GM18498 (cell line): ENCODE data around the gene ERP44.
A peak's percentile ranks its signal among the peaks of the same experiment; 100 is the strongest.
"Not testable (repeated sequence)": the region's sequence is repeated elsewhere in the genome, so short reads cannot be mapped to it uniquely, and the experiment has no call there.

ENCODE experiments used
- ATAC-seq: cut with Tn5 transposase; IDR thresholded peaks from one replicate; pipeline ENCODE4 v1.9.1; 2021; ENCODE audit warnings: mild to moderate bottlenecking, moderate library complexity; ENCODE audit not compliant: unreplicated experiment

The ERP44 gene

DNA sequence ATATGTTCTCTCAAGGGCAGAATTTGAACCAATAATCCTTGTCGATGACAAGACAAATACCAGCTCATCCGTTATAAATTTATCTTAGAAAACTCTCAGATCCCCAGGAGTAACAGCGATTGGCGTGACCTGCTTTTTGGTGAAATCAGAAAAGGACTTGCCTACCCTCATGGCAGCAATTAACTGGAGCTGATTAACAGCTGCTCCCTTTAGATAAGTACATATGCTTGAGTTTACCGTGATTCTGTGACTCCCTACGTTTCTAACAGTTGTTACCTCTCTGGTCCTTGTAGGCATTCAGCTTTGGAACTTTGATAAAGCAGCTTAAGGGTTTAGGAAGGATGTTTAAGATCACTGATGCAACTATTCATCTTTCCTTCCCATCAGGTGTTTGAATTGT lies 2.8 kb upstream of the ERP44 start:
- ATAC-seq, result no peak

DNA sequence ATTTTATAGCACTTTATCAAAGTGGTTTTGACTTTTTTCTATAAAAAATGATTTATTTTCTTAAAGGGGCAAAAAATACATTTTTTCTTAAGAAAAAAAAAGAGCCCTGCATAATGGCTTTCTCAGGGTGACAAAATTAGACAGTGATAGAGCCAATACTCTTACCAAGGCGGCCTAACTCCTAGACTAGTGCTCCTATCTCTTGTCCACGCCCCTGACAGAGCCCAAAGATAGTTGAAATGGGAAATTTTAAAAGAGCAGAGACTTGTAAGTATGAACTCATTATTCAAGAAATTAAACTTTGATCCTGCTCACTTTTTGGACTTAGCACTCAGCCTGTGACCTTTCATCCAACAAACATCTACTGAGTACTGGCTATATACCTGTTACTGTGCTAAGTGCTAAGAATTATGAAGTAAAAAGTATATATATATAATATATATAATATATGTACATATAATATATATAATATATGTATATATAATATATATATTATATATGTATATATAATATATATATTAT lies 1.4 kb upstream of the ERP44 start:
- no peak for ATAC-seq

DNA sequence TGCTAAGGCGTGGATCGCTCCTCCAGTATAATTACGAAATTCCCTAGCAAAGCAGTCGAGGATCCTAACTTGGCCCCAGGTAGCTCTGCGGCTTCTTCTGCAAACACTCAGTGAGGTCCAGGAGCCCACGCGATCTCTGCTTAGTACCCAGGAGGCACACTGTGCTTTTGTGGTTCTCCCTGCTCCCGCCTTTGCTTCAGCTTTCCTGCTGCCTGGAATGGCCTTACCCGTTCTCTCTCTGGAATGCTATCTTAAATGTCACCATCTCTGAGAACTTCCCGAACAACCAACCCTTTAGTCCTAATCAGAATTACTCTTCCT lies 882 bp upstream of the ERP44 start:
- ATAC-seq, result peak; percentile 1

DNA sequence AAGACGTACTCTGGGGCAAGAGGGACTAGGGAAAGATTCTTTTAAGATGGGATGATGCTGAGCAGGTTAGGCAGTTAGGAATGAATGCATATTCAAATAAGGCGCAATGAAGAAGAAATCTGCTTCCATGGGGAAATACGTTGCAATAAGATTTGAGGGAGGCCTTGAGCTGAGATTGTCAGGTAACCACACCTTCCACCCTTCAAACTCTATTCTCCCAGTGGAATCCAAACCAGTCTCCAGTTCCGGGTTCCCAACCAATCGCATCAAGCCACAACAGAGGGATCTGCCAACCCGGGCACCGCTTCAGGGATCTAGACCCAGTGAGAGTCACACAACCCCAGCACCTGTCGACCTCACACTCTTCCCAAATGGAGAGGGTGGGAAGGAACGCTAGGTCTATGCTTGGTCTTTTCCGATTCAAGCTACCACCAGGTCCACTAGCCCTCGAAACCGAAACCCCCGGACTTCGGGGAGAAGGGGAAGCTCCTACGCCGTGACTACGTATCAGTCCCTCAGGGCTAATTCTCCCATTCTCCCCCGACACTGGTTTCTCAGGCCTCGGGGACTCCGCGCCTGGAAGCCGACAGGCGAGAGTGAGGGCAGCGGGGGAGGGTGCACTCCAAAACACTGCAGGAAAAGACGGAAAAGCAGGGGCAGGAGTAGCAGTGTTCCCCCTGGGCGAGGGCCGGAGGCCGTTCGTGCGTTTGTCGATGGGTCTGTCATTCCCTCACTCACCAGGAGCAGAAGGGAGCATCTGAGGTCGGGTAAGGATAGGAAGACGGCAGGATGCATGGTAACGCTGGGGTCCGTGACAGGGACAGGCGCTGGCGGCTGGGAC lies 534 bp downstream of the ERP44 start:
- peak; percentile 10 for ATAC-seq

DNA sequence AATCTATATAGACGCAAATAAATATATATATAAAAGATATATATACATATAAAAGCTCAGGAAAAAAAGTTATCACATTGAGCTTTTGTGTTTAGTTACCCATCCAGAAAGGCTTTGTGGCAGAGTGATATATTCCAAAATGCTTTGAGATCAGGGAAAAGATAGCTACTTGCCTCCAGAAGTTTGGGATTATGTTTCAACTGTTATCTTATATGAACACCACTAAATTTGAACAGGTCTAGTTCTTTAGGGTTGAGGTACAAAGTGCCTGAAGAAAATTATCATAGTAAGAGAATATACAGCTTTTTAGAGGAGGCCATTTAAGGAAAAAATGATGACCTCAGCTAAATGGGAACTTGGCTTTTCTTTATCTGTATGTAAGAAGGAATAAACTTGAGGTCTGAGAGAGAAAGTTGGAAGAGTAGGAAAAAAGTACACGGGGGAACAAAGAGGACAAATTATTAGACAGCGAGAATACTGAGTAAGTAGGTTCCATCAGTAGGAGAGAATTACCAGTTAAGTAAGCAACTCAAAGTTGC lies 2.4 kb downstream of the ERP44 start:
- ATAC-seq, result no peak

DNA sequence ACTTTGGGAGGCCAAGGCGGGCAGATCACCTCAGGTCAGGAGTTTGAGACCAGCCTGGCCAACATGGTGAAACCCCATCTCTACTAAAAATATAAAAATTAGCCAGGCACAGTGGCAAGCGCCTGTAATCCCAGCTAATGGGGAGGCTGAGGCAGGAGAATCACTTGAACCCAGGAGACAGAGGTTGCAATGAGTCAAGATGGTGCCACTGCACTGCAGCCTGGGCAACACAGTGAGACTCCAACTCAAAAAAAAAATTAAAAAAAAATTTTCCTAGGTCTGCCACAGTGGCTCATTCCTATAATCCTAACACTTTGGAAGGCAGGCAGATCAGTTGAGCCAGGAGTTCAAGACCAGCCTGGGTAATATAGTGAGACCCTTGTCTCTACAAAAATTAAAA lies 4.4 kb downstream of the ERP44 start:
- ATAC-seq, result not testable (repeated sequence)

DNA sequence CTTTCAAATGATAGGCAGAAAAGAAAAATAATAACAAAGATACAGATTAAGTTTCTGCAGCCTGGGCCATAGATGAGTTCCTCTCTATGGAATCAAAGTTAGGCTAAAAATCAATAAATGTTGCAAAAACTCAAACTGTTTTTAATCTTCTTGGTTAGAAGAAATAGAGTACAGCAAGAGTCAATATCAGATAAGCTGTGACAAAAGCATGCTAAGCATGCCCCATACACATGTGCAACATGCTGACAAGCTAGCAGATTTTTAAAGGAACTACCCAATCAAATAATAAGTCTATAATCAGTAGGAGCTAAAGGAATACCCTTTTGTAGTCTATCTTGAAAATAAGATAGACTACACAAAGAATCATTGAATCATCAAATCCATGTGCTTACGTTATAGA lies 6.7 kb downstream of the ERP44 start:
- no peak for ATAC-seq

DNA sequence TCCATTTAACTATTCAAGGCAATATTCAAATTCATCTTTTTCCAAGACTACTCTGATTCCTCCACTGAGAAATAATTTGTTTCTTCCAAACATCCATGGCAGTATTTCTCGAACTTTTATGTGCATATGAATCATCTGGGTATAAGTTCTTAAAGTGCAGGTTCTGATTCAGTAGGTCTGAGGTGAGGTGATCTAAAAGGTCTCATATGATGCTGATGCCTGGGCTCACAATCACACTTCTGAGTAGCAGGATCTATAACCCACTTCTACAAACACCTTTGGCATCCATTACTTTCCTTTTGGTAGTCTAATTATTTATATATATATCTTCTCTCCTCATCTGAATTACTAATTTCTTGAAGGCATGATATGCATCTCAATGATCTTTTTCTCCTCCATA lies 7.2 kb downstream of the ERP44 start:
- ATAC-seq, result no peak

DNA sequence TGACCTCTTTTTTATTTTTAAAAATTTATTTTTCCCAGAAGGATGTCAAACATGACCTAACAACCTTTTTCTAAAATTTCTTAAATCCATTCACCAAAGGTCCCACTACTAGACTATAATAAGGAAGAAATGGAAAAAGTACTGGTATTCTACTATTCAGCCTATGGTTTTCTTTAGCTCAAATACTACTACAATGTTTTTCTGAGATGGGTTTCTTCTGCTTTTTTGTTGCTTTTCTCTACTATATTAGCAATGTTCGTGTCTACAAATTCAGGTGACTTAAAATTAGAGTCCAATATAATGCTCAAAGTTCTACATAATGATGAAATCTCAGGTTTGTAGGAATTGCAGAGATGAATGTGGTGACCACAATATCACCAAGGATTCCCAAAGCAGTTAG lies 7.9 kb downstream of the ERP44 start:
- no peak for ATAC-seq

DNA sequence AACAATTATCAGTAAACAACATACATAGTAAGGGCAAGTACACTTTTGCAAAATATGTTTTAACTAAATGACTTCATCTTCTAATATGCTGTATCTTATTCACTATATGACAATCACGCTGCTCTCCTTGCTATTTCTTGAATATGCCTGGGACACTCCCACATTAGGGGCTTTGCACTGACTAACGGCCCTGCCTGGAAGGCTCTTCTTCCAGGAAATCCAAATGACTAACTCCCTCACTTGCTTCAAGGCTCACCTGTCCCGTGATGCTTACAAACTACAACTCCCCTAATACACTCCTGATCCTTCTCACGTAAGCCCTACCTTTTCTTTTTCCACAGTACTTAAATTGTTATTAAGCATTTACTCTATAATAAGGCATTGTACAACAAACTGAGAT lies 10.6 kb downstream of the ERP44 start:
- no peak for ATAC-seq

DNA sequence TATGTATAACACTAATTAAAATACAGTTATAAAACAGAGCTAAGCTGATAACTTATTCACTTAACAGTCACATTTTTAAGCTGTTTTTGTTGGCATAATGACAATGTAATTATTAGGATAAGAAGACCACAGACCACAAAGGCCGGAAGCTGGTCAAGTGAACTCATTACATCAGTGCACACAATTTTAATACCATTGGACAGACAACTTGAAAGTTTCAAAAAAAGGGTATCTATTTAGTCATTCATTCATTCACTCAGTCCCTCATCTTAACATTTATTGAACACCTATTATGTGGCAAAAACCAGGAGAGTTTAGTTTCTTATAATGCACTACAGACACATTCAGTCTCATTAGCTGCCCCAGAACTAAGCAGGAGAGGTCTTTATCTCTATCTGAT lies 11.6 kb downstream of the ERP44 start:
- ATAC-seq, result no peak

DNA sequence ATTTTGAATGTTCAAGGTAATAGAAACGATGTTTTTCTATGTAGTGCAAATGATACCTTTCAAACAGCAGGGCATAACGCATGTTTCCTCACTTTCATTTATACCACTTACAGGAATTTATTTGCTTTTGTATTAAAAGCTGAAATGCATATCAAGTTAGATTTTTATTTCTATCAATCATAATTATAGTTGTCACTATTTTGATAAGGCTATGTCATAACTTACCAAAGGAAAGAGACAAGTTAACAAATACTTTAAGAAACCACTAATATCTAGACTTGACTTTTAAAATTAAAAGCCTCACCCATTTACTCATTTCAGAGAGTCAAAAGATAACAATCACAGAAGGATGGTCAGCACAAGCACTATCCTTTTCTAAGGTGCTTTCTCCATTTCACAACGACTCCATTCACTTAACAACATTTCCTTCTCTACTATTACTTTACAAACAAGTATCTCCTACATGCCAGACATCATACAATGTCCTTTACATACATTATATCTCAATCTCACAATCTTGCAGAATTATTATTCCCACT lies 12.6 kb downstream of the ERP44 start:
- ATAC-seq, result no peak

DNA sequence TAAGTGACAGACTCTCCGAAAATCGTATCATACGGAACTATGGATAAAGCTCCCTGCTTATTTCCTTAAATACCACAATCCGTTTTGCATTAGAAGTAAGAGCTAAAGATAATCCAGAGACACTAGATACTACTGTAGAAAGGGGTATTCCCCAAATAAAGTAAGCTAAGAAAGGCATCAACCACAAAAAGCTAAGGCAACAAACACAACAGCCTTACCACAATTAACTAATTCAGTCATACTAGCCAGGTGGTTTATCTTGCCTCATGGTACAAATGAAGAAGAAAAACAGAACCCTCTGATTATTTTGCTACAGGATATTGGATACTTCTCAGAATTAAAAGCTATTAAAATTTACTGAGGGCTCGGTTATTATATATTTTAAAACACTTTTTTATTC lies 14.1 kb downstream of the ERP44 start:
- ATAC-seq, result peak; percentile 76

DNA sequence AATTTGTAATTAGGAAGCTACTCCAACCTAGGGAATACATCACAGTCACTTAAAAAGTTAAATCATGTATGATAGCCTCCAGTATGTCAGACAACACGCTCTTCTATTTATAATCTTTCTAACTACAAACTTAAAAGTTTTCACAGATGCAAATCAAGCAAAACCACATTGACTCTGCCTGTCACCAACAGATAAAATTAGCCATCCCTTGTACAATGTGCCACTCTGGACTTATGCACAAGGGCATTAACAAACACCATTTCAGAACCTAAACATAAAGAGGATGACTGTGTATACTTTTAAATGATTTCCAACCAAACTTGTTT lies 14.7 kb downstream of the ERP44 start:
- ATAC-seq, result peak; percentile 58

DNA sequence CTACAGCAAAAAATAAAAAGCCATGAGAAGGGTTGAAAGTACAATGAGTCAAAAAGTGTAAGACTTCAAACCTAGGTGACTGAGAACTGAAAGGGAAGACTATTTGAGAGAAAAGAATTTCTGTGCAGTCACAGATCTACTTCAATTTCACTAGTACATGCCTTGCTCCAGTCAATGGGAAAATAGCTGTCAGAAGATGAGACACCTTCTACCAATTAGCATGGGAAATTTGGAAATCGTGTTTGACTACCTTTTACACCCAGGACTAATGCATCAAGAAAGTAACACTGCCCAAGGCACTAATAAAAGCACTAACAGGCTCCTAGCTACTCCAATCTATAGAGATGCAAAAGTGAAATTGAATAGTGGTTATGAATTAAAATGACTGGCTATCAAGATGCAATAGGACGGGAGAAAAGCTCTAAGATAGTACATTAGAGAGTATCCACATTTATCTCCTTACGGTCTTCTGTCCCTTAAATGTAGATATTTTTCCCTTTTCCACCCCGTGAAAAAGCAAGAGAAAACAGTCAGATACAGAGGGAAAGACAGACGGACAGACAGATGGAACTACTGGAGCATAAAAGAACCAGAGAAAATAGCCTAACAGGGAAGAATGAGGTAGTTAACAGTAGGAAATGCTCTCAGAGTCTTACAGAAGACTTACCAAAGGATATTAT lies 15.2 kb downstream of the ERP44 start:
- peak; percentile 51 for ATAC-seq

DNA sequence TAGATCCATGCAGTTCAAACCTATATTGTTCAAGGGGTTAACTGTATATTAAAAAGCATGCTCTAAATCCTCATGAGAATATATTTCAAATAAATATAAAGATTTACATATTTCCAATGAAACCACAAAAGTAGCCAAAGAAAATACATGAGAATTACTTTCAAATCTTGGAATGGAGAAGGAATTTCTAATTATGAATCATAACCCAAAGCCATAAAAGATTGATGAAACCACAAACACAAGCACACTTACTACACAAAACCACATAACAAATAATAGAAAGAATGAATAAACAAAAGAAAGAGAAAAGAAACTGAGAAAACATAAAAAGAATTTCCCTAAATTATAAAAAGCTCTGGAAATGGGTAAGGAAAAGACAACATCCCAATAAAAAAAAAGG lies 16.0 kb downstream of the ERP44 start:
- ATAC-seq, result no peak

DNA sequence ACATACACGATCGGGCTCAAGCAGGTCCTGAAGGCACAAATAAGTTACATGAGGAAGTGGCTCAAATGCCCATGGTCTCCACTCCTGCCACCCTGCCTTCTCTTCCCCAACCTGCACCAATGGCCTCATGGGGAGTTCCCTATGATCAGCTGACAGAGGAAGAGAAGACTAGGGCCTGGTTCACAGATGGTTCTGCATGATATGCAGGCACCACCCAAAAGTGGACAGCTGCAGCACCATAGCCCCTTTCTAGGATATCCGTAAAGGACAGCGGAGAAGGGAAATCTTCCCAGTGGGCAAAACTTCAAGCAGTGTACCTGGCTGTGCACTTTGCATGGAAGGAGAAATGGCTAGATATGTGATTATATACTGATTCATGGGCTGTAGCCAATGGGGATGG lies 22.5 kb downstream of the ERP44 start:
- ATAC-seq, result not testable (repeated sequence)

DNA sequence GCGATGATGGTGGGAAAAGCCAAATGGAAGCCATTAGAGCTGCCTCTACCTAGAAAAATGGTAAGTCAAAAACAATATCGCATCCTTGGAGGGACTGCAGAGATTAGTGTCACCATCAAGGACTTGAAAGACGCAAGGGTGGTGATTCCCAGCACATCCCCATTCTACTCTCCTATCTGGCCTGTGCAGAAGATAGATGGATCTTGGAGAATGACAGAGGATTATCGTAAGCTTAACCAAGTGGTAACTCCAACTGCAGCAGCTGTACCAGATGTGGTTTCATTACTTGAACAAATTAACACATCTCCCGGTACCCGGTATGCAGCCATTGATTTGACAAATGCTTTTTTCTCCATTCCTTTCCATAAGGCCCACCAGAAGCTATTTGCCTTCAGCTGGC lies 23.8 kb downstream of the ERP44 start:
- no peak for ATAC-seq

DNA sequence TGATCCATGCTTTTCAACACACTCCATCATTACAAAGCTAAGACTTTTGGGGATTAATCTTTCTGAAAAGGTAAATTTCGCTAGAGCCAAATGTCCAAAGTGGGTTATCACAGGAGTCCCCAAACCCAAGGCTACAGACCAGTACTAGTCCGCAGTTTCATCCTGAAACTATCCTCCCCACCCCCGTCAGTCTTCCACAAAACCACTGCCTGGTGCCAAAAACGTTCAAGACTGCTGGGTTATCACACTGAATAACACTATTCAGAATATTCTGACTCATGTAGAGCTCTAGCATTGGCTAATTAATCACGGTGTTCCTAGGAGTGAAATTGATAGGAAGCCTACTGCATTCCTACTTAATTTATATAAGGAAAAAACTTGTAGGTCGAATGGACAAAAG lies 24.7 kb downstream of the ERP44 start:
- ATAC-seq, result no peak

DNA sequence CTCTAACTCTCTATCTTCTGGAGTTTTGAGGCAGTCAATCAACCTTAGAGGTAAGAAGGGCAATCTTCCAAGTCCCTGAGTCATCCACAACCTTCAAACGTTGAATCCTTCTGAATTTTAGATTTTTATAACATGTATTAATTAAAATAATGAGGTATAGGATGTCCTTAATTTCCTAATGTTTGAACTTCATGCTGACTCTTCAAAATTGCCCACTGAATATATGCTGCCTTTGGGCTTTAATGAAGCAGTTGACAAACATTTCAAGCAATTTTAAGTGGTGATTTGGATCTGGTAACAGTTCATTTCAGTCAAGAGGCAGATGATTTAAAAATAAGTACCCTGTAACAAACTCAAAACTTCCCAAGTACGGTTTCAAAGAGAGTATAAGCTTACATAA lies 26.0 kb downstream of the ERP44 start:
- no peak for ATAC-seq

DNA sequence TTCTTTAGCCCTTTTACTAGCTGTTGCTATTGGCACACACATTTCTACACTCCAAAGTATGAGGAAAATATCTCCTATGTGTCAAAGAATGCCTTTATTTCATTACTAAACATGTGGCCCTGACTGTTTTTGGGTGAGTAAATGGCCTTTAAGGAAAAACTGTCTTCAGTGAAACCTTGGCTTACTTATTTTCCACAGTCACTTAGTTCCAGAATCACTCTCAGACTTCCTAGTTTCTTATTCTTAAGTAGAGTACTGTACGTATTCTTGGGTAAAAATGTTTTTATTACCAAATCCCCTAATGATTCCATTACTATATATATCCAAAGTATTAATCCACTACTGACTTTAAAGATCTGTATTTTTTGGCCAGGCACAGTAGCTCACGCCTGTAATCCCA lies 27.5 kb downstream of the ERP44 start:
- no peak for ATAC-seq
